Measurements from ENCODE around the gene CENPU. TPM values are rescaled to one million over a fixed set of nuclear protein-coding genes. Genes with fewer than 3 reads are reported as not detected.

CENPU gene
- total RNA-seq, 1 experiment from 2014 or later = 124 TPM

GRCh38 chr4:184731056-184731455, 2.8 kb downstream of the CENPU start:
- H3K56ac ChIP-seq (ENCODE audit: insufficient read length, low read depth, low read length) = no peak overlapping the region
- H3K4ac ChIP-seq (ENCODE audit: low read depth, low read length) = no peak overlapping the region
- TF ChIP-seq CTCF (conservative IDR thresholded peaks at IDR 0.05) = no peak
- H3K14ac ChIP-seq (ENCODE audit: insufficient read depth, low read length) = no peak overlapping the region
- Mint-ChIP-seq H3K36me3 (ENCODE audit: insufficient read depth in 1 of 3, low read depth in 3 of 3) (peaks cover 33 to 65% (median 61%) of the 10 kb centered on the region in 3 experiments), H3K27ac (no peak overlapping the region; a peak in 1 of 7 replicates), H3K4me3 (peak overlapping the region in 1 of 2 experiments; percentile 32; a peak in 2 of 5 replicates), H3K27me3 (ENCODE audit: low read depth) (no peaks in the 10 kb centered on the region), H3K9me3 (no peaks in the 10 kb centered on the region), H3K4me1 (peaks cover 29 to 36% of the 10 kb centered on the region in 2 experiments)
- no peak overlapping the region for H3K27ac ChIP-seq (ENCODE audit: insufficient read length, low read depth, low read length)
- no peaks in the 10 kb centered on the region for H3K27me3 ChIP-seq (ENCODE audit: insufficient read depth, low read length)
- WGBS (ENCODE audit: extremely low coverage, insufficient read length, low lambda C conversion rate) = no CpG with 5 or more reads among the region's 6 CpGs
- no peak overlapping the region for H3K9ac ChIP-seq (ENCODE audit: extremely low read depth, insufficient read length, low read length)
- no peak overlapping the region for H4K8ac ChIP-seq (replicated peaks; ENCODE audit: insufficient read length, low read depth, low read length)
- H4K20me1 ChIP-seq (ENCODE audit: control insufficient read depth, insufficient read depth, insufficient read length) = no peaks in the 10 kb centered on the region
- no peak overlapping the region for H2BK15ac ChIP-seq (ENCODE audit: low read depth, low read length)
- H2BK120ac ChIP-seq (ENCODE audit: low read depth, low read length, poor library complexity, severe bottlenecking) = no peak overlapping the region
- no peak overlapping the region for H3K23ac ChIP-seq (ENCODE audit: insufficient read length, low read depth, low read length)
- H2BK20ac ChIP-seq (ENCODE audit: low read depth, low read length, poor library complexity, severe bottlenecking) = no peak overlapping the region
- H3K9me3 ChIP-seq (ENCODE audit: control insufficient read depth, low read depth, low read length) = no peaks in the 10 kb centered on the region
- peaks cover 4% of the 10 kb centered on the region for H3K23me2 ChIP-seq (ENCODE audit: insufficient read length, low read depth, low read length, poor library complexity, severe bottlenecking)
- H2BK12ac ChIP-seq (ENCODE audit: insufficient read length, low read depth, low read length) = no peak overlapping the region
- H3K79me1 ChIP-seq (ENCODE audit: insufficient read depth, low read depth, low read length, poor library complexity, severe bottlenecking) = peaks cover 6% of the 10 kb centered on the region
- H4K91ac ChIP-seq (ENCODE audit: insufficient read length, low read depth, low read length) = no peak overlapping the region
- H3K4me1 ChIP-seq (ENCODE audit: insufficient read depth, low read length) = no peaks in the 10 kb centered on the region; the same call in 1 of the 2 replicates
- H2AK5ac ChIP-seq (ENCODE audit: insufficient read length, low read length) = no peak overlapping the region
- H3K18ac ChIP-seq (ENCODE audit: insufficient read length, low read depth, low read length) = no peak overlapping the region
- DNase-seq = no peak
- H4K5ac ChIP-seq (ENCODE audit: insufficient read length, low read depth, low read length) = no peak overlapping the region
- no peak overlapping the region for H3T11ph ChIP-seq (ENCODE audit: low read length)
- no peak overlapping the region for H2BK5ac ChIP-seq (ENCODE audit: insufficient read length, low read length)
- H3K79me2 ChIP-seq (ENCODE audit: insufficient read depth, low read length) = peaks cover 17% of the 10 kb centered on the region; the same call in 1 of the 2 replicates
- no peak overlapping the region for H3K4me2 ChIP-seq (ENCODE audit: insufficient read depth, insufficient read length, low read length)
- no peak overlapping the region for H2AFZ ChIP-seq (ENCODE audit: low read length)

Data from H9 (cell line).